Measurements from ENCODE around the gene CCDC148.
A peak's percentile ranks its signal among the peaks of the same experiment; 100 is the strongest.

Gene CCDC148

DNA sequence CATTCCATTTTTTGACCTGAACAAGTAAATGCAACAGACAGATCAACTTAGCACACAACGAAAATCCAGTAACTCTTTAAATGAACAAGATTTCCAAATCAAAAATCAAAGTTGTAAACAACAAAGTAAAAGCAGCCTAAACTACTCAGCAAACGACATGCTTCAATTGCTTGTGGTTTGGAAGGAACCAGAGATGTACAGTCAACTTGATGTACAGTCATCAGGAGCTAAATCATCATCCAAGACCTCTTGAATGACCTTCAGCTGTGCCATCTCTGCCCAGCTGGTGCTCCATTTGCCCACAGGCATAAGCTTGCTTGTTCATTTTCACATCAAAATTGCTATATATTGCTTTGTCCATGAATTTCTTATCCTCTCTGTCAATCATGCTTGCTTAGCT lies 245.1 kb downstream of the CCDC148 start:
- no peak for DNase-seq (ENCODE audit: low spot score)

- DNase-seq (ENCODE audit: low spot score) = no peak
Measured at GRCh38 chr2:158207354-158207753, 249.2 kb downstream of the CCDC148 start.

- no peak for DNase-seq (ENCODE audit: low spot score)
Measured at GRCh38 chr2:158205215-158205614, 251.3 kb downstream of the CCDC148 start.

GRCh38 chr2:158204741-158205165 lies 251.8 kb downstream of the CCDC148 start:
- no peak for DNase-seq (ENCODE audit: low spot score)

GRCh38 chr2:158202161-158202815 lies 254.3 kb downstream of the CCDC148 start:
- peak; percentile 72 for DNase-seq (ENCODE audit: low spot score)

DNA sequence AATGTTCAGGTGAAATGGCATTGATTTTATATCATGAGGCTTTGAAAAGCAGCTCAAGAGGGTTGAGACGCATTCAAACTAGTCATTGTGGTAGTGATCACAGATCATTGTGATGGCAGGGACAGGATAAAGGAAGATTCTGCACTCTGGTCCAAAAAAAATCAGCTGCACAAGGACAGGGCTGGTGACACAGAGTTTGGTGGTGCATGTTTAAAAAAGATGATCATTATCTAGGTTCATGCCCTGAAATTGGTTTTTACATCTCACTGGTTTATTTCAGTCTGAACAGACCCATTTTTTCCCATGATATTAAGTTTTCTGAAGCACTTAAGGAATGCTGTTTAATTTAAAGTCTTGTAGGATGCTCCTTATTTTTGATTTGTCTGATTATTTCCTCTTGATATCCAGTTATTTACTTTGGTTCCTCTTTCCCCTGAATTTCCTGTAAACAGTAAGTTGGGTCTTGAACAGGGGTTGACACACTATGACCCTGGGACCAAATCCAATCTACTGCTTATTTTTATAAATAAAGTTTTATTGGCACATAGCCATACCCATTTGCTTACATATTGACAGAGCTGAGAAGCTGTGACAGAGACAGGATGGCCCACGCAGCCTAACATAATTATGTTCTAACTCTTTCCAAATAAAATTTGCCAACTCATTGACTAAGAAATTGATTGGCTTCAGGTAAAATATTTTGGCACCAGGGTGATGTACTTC lies 256.5 kb downstream of the CCDC148 start:
- DNase-seq (ENCODE audit: low spot score) = no peak

DNA sequence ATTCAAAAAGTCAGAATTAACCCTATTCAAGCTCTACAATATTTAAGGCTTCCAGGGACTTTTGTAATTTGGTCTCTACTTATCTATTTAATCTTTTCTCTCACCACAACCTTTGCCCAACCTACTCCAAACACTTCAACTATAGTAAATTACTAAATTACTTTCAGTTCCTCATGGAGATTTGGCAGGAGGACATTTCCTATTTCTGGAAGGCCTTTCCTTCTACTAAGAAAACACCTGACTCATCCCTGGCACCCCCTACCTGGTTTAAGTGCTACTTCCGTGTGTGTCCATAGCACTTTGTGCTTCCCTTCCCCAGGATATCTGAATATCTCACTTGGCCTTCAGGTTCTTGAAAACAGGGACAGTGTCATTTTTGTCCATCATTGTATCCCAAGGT lies 258.6 kb downstream of the CCDC148 start:
- DNase-seq (ENCODE audit: low spot score) = no peak

DNA sequence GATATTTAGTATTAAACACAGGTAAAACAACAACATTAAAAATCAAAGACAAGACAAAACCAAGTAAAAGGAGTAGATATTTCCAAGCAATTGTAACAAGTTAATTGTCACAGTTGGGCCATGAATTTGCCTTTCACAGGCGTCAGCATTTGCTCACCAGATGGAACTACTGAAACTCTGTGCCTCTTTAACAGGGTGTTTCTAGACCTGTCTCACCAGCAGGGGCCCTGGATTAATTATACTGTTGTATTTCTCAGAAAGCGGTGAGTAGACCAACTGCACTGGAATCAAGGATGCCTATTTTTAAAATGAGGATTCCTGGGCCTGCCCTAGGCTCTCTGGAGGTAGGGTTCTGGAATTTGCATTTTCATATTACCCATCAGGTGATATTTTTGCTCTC lies 262.3 kb downstream of the CCDC148 start:
- no peak for DNase-seq (ENCODE audit: low spot score)

DNA sequence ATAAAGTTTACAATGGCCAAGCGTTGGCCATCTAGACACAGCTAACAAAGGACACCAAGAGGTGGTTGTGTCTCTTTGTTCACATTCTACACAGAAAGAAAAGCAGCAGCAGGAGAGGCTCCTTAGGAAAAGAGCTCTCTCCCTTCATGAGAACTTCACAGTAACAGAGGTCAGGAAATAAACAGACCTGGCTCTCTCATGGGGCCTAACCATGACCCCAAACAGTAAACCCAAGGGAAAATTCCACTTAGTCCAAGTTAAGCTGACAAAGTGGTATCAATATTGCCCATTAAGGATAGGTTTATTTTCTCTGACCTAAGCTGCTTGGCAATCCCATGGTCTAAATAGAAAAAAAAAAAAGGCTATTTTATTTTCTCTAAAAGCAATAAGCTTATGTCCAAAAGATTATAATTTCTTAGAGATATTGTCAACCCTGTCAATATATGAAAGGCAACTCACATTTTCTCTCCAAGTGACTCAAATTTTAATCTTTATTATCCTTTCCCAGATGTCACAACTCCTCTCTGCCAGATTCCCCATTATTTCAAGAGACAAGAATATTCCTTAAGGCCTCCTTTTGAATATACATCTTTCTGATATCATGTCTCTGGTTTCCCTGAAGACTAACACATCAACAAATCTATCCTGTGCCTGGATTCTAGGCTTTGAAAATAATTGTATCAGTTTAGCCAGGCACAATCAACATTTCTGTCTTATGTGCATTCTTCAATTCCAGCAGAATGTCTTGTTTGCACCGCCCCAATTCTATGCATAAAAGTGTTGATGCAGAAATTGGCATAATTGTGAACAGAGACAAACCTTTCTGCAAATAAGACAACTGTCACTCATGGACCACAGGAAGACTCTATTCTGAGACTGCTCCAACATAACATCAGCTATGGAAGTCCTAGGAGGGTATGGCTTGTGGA lies 263.8 kb downstream of the CCDC148 start:
- DNase-seq (ENCODE audit: low spot score) = no peak

DNA sequence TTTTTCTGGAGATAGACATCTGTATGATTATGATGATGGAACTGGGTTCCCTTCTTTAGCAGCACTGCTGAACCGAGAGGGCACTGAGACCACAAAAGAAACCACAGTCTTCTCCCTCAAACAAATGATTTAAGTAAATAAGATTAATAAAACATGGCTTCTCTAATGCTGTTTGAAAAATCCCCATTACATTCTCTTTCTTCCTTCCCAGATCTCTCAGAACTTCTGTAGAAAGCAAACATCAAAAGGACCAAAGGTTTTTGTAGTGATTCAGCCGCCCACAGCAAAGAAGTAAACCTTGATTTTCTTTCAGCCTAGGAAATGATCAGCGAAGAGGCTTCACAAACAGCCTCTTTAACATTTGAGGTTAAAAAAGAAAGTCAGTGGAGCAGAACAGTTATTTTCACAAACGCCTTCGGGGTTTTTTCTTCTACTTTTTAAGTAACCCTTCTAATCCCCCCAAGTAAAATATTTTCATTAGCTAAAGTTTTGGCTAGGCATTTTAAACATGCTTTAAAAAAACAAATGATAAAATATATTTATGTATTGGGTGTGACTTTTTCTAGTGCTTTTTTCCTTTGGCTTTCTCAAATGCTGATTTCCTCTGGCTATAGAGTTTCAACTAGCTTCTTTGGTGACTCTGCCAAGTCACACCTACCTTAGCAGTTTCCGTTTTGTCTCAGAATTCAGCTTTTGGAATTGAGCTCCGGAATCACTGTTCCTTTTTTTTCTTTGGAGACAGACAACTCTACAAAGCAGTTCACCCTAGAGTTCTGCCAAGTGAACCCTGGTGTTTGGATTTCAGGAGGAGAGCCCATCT lies 265.3 kb downstream of the CCDC148 start:
- DNase-seq (ENCODE audit: low spot score) = peak; percentile 40

- DNase-seq (ENCODE audit: low spot score) = no peak
Measured at GRCh38 chr2:158189526-158189925, 267.0 kb downstream of the CCDC148 start.

DNA sequence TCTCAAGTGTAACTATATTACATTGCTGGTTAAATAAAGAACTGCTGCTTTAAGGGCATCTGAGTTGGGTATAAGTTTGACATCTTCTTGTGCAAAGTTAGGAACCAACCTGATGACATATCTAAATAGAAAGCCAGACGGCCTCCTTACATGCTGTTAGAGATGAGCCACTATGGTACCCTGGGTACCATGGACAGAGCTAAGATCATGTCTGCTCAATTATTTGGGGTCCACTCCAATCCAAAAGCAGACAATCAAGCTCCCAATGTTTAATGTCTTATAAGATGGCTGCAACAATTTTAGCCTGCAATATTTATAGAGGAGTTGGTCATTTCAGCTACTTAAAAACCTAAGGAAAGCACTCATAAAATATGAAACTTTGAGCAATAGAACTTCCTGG lies 268.6 kb downstream of the CCDC148 start:
- no peak for DNase-seq (ENCODE audit: low spot score)

DNA sequence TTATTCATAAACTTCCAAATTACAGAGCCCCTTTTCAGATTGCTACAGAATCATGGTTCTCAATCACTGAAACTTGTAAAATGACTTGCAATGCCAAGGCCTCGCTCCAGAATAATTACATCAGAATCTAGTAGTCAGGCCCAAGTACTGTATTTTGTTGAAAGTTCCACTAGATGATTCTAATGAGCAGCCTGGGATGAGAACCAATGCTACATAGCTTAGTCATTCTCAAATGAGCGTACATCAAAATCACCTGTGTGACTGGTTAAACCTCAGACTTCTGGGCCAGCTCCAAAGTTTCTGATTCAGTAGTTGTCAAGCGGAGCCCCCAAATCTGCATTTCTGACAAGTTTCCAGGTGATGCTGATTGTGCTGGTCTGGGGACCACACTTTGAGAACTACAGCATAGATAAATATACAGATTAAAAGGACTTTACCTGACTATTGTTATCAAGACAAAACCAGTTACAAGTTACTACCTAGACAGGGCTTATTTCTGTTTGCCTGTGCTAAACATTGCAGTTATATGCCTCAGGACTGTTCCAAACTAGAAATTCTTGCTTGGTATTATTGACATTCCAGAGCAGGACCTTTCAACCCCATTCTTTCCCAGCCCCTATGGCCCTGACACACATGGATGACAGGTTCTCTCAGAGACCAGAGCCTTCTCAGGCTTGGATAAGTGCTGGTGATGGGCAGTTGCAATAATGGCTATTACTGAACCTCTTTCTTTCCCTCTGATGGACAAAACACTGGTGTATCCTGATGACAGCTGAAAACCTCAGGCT lies 271.8 kb downstream of the CCDC148 start:
- DNase-seq (ENCODE audit: low spot score) = no peak

GRCh38 chr2:158184001-158184400 lies 272.6 kb downstream of the CCDC148 start:
- DNase-seq (ENCODE audit: low spot score) = no peak

GRCh38 chr2:158182676-158183295 lies 273.8 kb downstream of the CCDC148 start:
- no peak for DNase-seq (ENCODE audit: low spot score)

- no peak for DNase-seq (ENCODE audit: low spot score)
Measured at GRCh38 chr2:158181171-158181570, 275.4 kb downstream of the CCDC148 start.

GRCh38 chr2:158179660-158180059 lies 276.9 kb downstream of the CCDC148 start:
- DNase-seq (ENCODE audit: low spot score) = no peak

- no peak for DNase-seq (ENCODE audit: low spot score)
Measured at GRCh38 chr2:158178646-158179045, 277.9 kb downstream of the CCDC148 start.

DNA sequence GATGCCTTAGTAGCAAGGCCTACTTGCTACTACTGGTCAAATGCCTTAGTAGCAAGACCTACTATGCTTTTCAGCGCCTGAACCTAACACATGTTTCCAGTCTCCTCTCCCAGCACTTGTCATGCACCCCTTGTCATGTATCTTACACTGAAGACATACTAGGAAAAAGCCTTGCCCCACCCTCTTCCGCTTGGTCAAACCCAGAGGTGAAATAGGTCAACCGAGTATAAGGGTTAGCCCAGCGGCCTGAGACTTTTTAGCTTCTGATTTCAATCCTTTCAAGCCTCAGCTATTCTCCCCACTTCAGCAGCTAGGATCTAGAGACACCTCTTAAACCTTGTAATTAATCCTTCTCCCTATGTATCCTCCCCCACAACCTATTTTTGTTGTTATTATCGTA lies 281.6 kb downstream of the CCDC148 start:
- no peak for DNase-seq (ENCODE audit: low spot score)

- DNase-seq (ENCODE audit: low spot score) = no peak
Measured at GRCh38 chr2:158174495-158174894, 282.1 kb downstream of the CCDC148 start.

GRCh38 chr2:158172719-158173118 lies 283.8 kb downstream of the CCDC148 start:
- no peak for DNase-seq (ENCODE audit: low spot score)

All from COLO829 (cell line).